ENCODE data around the gene CST6.

GRCh38 chr11:66015454-66015881, 3.7 kb downstream of the CST6 start:
- TF ChIP-seq EZH2 (IDR thresholded peaks at IDR 0.05; ENCODE audit: borderline replicate concordance, low read length): no peak
- TF ChIP-seq CTCF (IDR thresholded peaks at IDR 0.05; ENCODE audit: low read length): no peak

All from OCI-LY1 (cell line).